ENCODE measurements around the gene TYRP1.

- TF ChIP-seq POLR2A (IDR thresholded peaks at IDR 0.05; ENCODE audit: low read length) (no peak), GATA1 (IDR thresholded peaks at IDR 0.05; ENCODE audit: low read depth, low read length) (no peak)
These were observed 3.9 kb downstream of the TYRP1 start for GRCh38 chr9:12696931-12697622.

Measured in erythroblast (primary cell).